SK-N-SH treated with all-trans-retinoic acid at 6 μM for 48 hours (cell line): ENCODE results near the gene CCDC81.

Source experiments
- CREB5 ChIP-seq: fragments of 250-450 bp; sonication (Bioruptor Pico); IDR thresholded peaks from 2 replicates; pipeline ENCODE4 v1.5.1; 2020; ENCODE audit warnings: low read depth, mild to moderate bottlenecking, moderate library complexity
- ISL1 ChIP-seq: fragments of 250-450 bp; sonication (Bioruptor Pico); IDR thresholded peaks from 2 replicates; pipeline ENCODE4 v2.1.2; 2022; ENCODE audit warnings: mild to moderate bottlenecking, moderate library complexity
- PATZ1 ChIP-seq: fragments of 250-450 bp; sonication (Bioruptor Pico); IDR thresholded peaks from 2 replicates; pipeline ENCODE4 v1.8.0; 2020; ENCODE audit warnings: mild to moderate bottlenecking, moderate library complexity, borderline replicate concordance
- ZC3H10 ChIP-seq: fragments of 250-450 bp; sonication (Bioruptor Pico); IDR thresholded peaks from 2 replicates; pipeline ENCODE4 v1.5.1; 2021; ENCODE audit warnings: mild to moderate bottlenecking, moderate library complexity
- ZFP30 ChIP-seq: fragments of 450-650 bp; formaldehyde crosslinking; IDR thresholded peaks from 2 replicates; pipeline ENCODE4 v1.5.0; 2022; ENCODE audit warnings: mild to moderate bottlenecking, moderate library complexity

GRCh38 chr11:86416494-86416893 lies 41.8 kb downstream of the CCDC81 start:
- TF ChIP-seq ZC3H10 (CRISPR knock-in tag) = no peak
- TF ChIP-seq CREB5 (CRISPR knock-in tag) = no peak
- no peak for TF ChIP-seq ISL1 (CRISPR knock-in tag)
- no peak for TF ChIP-seq PATZ1 (CRISPR knock-in tag)
- no peak for TF ChIP-seq ZFP30 (CRISPR knock-in tag)
